CD4-positive, alpha-beta T cell treated with Interferon alpha-2 for 1 hour (primary cell): Measurements from ENCODE around the gene OCIAD1.
A peak's percentile ranks its signal among the peaks of the same experiment; 100 is the strongest.

Experiments
- DNase-seq, 2 donors: peaks; one replicate each; pipeline ENCODE4 v3.0.0-alpha.2; 2020 to 2022

OCIAD1 gene

GRCh38 chr4:48896845-48897244 is 66.0 kb downstream of the OCIAD1 start:
- DNase-seq, result no peak

- no peak for DNase-seq
Measured at GRCh38 chr4:48898733-48899431, 68.0 kb downstream of the OCIAD1 start.

GRCh38 chr4:48899432-48899749 is 68.5 kb downstream of the OCIAD1 start:
- no peak for DNase-seq

- no peak for DNase-seq
Measured at GRCh38 chr4:48899950-48900349, 69.1 kb downstream of the OCIAD1 start.

- DNase-seq, result no peak
Measured at GRCh38 chr4:48901196-48901595, 70.3 kb downstream of the OCIAD1 start.

- DNase-seq, result no peak
Measured at GRCh38 chr4:48902266-48902665, 71.4 kb downstream of the OCIAD1 start.

- DNase-seq, result no peak
Measured at GRCh38 chr4:48904101-48904500, 73.2 kb downstream of the OCIAD1 start.

GRCh38 chr4:48904541-48905142 is 73.8 kb downstream of the OCIAD1 start:
- no peak for DNase-seq

- no peak for DNase-seq
Measured at GRCh38 chr4:48905363-48906015, 74.6 kb downstream of the OCIAD1 start.

- DNase-seq, result peak; percentile 85 to 89
Measured at GRCh38 chr4:48906206-48907173, 75.6 kb downstream of the OCIAD1 start, which contains the start of gene OCIAD2. OCIAD2 (minus strand) TSS chr4:48906774; CDS start chr4:48904549, 2,225 bp downstream.

GRCh38 chr4:48907706-48908477 is 77.0 kb downstream of the OCIAD1 start:
- no peak for DNase-seq

GRCh38 chr4:48908687-48909086 is 77.8 kb downstream of the OCIAD1 start:
- DNase-seq, result no peak

- DNase-seq, result no peak
Measured at GRCh38 chr4:48909697-48910096, 78.8 kb downstream of the OCIAD1 start.

- DNase-seq, result no peak
Measured at GRCh38 chr4:48910511-48910910, 79.6 kb downstream of the OCIAD1 start.
